ENCODE results near the gene LDHAL6A. TPM values are rescaled to one million over a fixed set of nuclear protein-coding genes. Genes with fewer than 3 reads are reported as not detected.

Gene LDHAL6A
- total RNA-seq, 1 experiment from 2014 or later = not detected

DNA sequence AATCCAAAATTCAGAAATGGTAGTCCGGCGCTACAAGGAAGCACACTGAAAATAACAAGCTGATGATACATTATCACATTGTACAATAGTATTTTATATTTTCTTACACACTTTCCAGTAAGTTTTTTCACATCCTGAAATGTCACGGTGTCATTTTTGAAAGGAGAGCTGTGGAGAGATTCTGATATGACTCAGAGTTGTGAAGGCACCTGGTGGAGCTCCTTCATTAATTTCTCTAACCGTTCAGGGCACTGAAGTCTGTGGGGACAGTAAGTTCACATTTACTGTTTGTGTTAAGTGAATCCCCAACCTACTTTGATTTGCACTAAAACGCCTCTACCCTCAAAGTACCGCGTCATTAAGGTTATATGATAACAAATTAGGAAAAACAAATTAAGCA, 13.3 kb downstream of the LDHAL6A start:
- no peak overlapping the region for H3K4me3 Mint-ChIP-seq

DNA sequence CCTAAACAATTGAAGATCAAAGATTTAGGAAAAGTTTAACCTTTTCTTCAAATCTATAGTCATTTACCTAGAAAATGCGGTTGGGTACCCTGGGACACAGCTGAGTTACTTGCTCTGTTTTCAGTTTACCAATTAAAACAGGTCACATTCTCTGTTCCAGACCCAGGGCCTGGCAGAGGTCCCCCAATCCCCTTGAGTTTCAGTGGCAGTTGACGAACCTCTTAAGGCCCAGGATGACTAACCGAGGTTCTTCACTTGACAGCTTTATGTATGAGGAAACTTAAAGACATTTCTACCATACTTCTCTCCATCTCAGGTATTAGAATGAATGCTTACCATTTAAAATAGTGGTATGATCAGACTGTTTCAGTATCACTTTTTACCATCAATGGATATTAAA, 16.3 kb downstream of the LDHAL6A start:
- CTCF ChIA-PET = no interaction called here
- POLR2A ChIA-PET = no interaction called here
- Mint-ChIP-seq H3K27me3 (ENCODE audit: low read depth) (no peaks in the 10 kb centered on the region), H3K4me3 (no peak overlapping the region), H3K36me3 (peaks cover 8% of the 10 kb centered on the region; the same call in 1 of the 2 replicates), H3K27ac (no peak overlapping the region), H3K4me1 (no peaks in the 10 kb centered on the region), H3K9me3 (peaks cover 5% of the 10 kb centered on the region; the same call in 1 of the 2 replicates)
- no peak for ATAC-seq
- no peak for DNase-seq (ENCODE audit: low spot score)
- TF ChIP-seq, protein P1, sequence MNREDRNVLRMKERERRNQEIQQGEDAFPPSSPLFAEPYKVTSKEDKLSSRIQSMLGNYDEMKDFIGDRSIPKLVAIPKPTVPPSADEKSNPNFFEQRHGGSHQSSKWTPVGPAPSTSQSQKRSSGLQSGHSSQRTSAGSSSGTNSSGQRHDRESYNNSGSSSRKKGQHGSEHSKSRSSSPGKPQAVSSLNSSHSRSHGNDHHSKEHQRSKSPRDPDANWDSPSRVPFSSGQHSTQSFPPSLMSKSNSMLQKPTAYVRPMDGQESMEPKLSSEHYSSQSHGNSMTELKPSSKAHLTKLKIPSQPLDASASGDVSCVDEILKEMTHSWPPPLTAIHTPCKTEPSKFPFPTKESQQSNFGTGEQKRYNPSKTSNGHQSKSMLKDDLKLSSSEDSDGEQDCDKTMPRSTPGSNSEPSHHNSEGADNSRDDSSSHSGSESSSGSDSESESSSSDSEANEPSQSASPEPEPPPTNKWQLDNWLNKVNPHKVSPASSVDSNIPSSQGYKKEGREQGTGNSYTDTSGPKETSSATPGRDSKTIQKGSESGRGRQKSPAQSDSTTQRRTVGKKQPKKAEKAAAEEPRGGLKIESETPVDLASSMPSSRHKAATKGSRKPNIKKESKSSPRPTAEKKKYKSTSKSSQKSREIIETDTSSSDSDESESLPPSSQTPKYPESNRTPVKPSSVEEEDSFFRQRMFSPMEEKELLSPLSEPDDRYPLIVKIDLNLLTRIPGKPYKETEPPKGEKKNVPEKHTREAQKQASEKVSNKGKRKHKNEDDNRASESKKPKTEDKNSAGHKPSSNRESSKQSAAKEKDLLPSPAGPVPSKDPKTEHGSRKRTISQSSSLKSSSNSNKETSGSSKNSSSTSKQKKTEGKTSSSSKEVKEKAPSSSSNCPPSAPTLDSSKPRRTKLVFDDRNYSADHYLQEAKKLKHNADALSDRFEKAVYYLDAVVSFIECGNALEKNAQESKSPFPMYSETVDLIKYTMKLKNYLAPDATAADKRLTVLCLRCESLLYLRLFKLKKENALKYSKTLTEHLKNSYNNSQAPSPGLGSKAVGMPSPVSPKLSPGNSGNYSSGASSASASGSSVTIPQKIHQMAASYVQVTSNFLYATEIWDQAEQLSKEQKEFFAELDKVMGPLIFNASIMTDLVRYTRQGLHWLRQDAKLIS (CRISPR knock-in tag; IDR thresholded peaks at IDR 0.05; ENCODE audit: borderline replicate concordance) = no peak
- TF ChIP-seq, protein P2, sequence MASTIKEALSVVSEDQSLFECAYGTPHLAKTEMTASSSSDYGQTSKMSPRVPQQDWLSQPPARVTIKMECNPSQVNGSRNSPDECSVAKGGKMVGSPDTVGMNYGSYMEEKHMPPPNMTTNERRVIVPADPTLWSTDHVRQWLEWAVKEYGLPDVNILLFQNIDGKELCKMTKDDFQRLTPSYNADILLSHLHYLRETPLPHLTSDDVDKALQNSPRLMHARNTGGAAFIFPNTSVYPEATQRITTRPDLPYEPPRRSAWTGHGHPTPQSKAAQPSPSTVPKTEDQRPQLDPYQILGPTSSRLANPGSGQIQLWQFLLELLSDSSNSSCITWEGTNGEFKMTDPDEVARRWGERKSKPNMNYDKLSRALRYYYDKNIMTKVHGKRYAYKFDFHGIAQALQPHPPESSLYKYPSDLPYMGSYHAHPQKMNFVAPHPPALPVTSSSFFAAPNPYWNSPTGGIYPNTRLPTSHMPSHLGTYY (CRISPR knock-in tag; IDR thresholded peaks at IDR 0.05) = no peak
- TF ChIP-seq, protein P3, sequence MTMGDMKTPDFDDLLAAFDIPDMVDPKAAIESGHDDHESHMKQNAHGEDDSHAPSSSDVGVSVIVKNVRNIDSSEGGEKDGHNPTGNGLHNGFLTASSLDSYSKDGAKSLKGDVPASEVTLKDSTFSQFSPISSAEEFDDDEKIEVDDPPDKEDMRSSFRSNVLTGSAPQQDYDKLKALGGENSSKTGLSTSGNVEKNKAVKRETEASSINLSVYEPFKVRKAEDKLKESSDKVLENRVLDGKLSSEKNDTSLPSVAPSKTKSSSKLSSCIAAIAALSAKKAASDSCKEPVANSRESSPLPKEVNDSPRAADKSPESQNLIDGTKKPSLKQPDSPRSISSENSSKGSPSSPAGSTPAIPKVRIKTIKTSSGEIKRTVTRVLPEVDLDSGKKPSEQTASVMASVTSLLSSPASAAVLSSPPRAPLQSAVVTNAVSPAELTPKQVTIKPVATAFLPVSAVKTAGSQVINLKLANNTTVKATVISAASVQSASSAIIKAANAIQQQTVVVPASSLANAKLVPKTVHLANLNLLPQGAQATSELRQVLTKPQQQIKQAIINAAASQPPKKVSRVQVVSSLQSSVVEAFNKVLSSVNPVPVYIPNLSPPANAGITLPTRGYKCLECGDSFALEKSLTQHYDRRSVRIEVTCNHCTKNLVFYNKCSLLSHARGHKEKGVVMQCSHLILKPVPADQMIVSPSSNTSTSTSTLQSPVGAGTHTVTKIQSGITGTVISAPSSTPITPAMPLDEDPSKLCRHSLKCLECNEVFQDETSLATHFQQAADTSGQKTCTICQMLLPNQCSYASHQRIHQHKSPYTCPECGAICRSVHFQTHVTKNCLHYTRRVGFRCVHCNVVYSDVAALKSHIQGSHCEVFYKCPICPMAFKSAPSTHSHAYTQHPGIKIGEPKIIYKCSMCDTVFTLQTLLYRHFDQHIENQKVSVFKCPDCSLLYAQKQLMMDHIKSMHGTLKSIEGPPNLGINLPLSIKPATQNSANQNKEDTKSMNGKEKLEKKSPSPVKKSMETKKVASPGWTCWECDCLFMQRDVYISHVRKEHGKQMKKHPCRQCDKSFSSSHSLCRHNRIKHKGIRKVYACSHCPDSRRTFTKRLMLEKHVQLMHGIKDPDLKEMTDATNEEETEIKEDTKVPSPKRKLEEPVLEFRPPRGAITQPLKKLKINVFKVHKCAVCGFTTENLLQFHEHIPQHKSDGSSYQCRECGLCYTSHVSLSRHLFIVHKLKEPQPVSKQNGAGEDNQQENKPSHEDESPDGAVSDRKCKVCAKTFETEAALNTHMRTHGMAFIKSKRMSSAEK (CRISPR knock-in tag; IDR thresholded peaks at IDR 0.05; ENCODE audit: borderline replicate concordance) = no peak
- TF ChIP-seq, protein P4, sequence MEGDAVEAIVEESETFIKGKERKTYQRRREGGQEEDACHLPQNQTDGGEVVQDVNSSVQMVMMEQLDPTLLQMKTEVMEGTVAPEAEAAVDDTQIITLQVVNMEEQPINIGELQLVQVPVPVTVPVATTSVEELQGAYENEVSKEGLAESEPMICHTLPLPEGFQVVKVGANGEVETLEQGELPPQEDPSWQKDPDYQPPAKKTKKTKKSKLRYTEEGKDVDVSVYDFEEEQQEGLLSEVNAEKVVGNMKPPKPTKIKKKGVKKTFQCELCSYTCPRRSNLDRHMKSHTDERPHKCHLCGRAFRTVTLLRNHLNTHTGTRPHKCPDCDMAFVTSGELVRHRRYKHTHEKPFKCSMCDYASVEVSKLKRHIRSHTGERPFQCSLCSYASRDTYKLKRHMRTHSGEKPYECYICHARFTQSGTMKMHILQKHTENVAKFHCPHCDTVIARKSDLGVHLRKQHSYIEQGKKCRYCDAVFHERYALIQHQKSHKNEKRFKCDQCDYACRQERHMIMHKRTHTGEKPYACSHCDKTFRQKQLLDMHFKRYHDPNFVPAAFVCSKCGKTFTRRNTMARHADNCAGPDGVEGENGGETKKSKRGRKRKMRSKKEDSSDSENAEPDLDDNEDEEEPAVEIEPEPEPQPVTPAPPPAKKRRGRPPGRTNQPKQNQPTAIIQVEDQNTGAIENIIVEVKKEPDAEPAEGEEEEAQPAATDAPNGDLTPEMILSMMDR (IDR thresholded peaks at IDR 0.05) = no peak
- TF ChIP-seq, protein P5, sequence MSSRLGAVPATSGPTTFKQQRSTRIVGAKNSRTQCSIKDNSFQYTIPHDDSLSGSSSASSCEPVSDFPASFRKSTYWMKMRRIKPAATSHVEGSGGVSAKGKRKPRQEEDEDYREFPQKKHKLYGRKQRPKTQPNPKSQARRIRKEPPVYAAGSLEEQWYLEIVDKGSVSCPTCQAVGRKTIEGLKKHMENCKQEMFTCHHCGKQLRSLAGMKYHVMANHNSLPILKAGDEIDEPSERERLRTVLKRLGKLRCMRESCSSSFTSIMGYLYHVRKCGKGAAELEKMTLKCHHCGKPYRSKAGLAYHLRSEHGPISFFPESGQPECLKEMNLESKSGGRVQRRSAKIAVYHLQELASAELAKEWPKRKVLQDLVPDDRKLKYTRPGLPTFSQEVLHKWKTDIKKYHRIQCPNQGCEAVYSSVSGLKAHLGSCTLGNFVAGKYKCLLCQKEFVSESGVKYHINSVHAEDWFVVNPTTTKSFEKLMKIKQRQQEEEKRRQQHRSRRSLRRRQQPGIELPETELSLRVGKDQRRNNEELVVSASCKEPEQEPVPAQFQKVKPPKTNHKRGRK (CRISPR knock-in tag; IDR thresholded peaks at IDR 0.05; ENCODE audit: borderline replicate concordance) = no peak
- no peak for TF ChIP-seq HMGA2 (CRISPR knock-in tag; IDR thresholded peaks at IDR 0.05)
- TF ChIP-seq, protein P6, sequence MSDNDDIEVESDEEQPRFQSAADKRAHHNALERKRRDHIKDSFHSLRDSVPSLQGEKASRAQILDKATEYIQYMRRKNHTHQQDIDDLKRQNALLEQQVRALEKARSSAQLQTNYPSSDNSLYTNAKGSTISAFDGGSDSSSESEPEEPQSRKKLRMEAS (CRISPR knock-in tag; IDR thresholded peaks at IDR 0.05) = no peak
- no peak for TF ChIP-seq NFYB (CRISPR knock-in tag; conservative IDR thresholded peaks at IDR 0.05; ENCODE audit: low read depth)
- no peak for TF ChIP-seq ZNF423 (CRISPR knock-in tag; IDR thresholded peaks at IDR 0.05)
- TF ChIP-seq, protein P7, sequence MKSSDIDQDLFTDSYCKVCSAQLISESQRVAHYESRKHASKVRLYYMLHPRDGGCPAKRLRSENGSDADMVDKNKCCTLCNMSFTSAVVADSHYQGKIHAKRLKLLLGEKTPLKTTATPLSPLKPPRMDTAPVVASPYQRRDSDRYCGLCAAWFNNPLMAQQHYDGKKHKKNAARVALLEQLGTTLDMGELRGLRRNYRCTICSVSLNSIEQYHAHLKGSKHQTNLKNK (CRISPR knock-in tag; IDR thresholded peaks at IDR 0.05) = no peak
- no peak for TF ChIP-seq GTF2I (CRISPR knock-in tag; conservative IDR thresholded peaks at IDR 0.05)
- no peak for TF ChIP-seq ETV6 (CRISPR knock-in tag; IDR thresholded peaks at IDR 0.05)
- no peak for TF ChIP-seq RORB (CRISPR knock-in tag; IDR thresholded peaks at IDR 0.05)
- TF ChIP-seq, protein P8, sequence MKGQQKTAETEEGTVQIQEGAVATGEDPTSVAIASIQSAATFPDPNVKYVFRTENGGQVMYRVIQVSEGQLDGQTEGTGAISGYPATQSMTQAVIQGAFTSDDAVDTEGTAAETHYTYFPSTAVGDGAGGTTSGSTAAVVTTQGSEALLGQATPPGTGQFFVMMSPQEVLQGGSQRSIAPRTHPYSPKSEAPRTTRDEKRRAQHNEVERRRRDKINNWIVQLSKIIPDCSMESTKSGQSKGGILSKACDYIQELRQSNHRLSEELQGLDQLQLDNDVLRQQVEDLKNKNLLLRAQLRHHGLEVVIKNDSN (CRISPR knock-in tag; IDR thresholded peaks at IDR 0.05) = no peak
- TF ChIP-seq GABPB1 (CRISPR knock-in tag; IDR thresholded peaks at IDR 0.05) = no peak

More for the DNA sequence above, 13.3 kb downstream of the LDHAL6A start:
- no peak overlapping the region for H3K27ac Mint-ChIP-seq
- TF ChIP-seq ZNF263 (CRISPR knock-in tag; IDR thresholded peaks at IDR 0.05; ENCODE audit: low read depth) (no peak), NR1H2 (CRISPR knock-in tag; IDR thresholded peaks at IDR 0.05) (no peak), CBFB (CRISPR knock-in tag; IDR thresholded peaks at IDR 0.05; ENCODE audit: low read depth) (no peak)
- TF ChIP-seq, protein P9, sequence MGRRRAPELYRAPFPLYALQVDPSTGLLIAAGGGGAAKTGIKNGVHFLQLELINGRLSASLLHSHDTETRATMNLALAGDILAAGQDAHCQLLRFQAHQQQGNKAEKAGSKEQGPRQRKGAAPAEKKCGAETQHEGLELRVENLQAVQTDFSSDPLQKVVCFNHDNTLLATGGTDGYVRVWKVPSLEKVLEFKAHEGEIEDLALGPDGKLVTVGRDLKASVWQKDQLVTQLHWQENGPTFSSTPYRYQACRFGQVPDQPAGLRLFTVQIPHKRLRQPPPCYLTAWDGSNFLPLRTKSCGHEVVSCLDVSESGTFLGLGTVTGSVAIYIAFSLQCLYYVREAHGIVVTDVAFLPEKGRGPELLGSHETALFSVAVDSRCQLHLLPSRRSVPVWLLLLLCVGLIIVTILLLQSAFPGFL (CRISPR knock-in tag; IDR thresholded peaks at IDR 0.05; ENCODE audit: borderline replicate concordance) = no peak
- TF ChIP-seq, protein P8 (CRISPR knock-in tag; IDR thresholded peaks at IDR 0.05) = no peak
- H3K9me3 Mint-ChIP-seq = no peaks in the 10 kb centered on the region
- H3K27me3 Mint-ChIP-seq (ENCODE audit: low read depth) = no peaks in the 10 kb centered on the region
- no peak for DNase-seq (ENCODE audit: low spot score)
- H3K4me1 Mint-ChIP-seq = no peaks in the 10 kb centered on the region
- no peaks in the 10 kb centered on the region for H3K36me3 Mint-ChIP-seq
- ChIA-PET CTCF (interaction anchor here (1.1 kb wide), 1 partner anchor 59 kb away, joined by 6 read pairs; no protein-coding TSS in a partner anchor), POLR2A (no interaction called here)
- ATAC-seq = no peak

All from WTC11 (cell line).